HG03039 (cell line): ENCODE data around the gene TUBB1.

Source experiments
- ATAC-seq: cut with Tn5 transposase; IDR thresholded peaks from one replicate; pipeline ENCODE4 v1.9.1; 2021; ENCODE audit warnings: mild to moderate bottlenecking, moderate library complexity; ENCODE audit not compliant: unreplicated experiment

The TUBB1 gene

DNA sequence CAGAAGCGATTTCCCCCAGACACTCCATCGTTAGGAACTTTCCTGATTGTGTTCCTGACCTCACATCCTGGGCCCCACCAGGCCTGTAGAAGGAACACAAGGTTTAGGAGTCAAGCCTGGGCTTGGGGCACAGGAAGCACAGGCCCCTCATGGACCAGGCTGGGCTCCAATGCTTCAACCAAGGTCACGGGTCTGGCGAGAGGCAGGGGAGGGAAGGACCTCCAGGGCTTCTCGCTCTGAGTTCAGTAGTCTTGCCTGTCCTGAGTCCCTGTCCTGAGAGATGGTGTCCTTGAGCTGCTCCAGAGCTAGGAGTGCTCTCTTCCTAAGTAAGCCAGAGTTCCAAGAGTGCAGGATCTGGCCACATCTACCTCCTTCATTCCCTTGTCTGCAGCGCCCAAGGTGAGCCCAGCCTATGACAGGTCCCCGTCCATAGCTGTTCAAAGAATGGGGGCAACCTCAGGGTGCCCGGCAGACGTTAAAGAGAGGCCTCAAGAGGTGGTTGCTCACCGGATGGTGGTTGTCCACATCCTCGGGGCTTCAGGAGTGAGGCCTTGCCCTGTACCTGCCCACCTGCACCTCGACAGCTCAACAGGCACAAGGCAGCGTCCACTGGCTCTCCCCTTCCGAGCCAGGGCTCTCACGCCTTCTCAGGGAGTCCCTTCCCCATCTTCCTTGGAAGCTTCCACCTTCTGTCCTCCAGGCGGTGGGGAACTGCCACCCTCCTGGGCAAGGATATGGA lies 1.6 kb upstream of the TUBB1 start:
- no peak for ATAC-seq

GRCh38 chr20:59018817-59019216 lies 412 bp upstream of the TUBB1 start:
- no peak for ATAC-seq

DNA sequence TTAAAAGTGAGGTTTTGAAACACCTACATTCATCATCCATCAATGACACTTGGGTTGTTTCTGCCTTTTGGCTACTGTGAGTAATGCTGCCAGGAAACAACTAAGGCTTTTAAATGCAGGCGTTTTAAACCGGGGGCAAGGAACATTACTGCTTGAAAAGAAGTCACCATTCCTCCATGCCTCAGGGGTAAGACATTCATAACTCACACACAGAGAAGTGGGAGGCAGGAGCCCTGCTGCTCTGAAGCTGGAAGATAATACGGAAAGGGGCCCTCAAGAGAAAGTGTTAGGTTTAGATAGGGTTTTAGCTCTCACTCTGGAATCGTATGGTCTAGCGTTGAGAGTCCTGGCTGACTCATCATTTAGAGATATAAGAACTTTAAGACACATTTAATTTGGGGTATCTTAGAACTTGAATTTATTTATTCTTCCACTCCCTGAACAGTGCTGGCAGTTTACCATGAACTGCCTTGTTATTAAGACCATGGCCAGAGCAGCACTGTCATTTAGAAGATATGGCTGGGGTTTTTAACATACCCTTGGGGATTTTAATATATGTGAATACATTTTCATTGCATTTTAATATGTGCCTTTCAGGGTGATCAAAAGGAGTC lies 1.8 kb downstream of the TUBB1 start:
- ATAC-seq, result no peak

- no peak for ATAC-seq
Observed at GRCh38 chr20:59022754-59023153, 3.5 kb downstream of the TUBB1 start.

GRCh38 chr20:59023616-59024015 lies 4.4 kb downstream of the TUBB1 start:
- ATAC-seq, result no peak

GRCh38 chr20:59024111-59024530 lies 4.9 kb downstream of the TUBB1 start:
- ATAC-seq, result no peak

- ATAC-seq, result no peak
Observed at GRCh38 chr20:59025086-59025485, 5.9 kb downstream of the TUBB1 start.

GRCh38 chr20:59025511-59025910 lies 6.3 kb downstream of the TUBB1 start:
- ATAC-seq, result no peak

DNA sequence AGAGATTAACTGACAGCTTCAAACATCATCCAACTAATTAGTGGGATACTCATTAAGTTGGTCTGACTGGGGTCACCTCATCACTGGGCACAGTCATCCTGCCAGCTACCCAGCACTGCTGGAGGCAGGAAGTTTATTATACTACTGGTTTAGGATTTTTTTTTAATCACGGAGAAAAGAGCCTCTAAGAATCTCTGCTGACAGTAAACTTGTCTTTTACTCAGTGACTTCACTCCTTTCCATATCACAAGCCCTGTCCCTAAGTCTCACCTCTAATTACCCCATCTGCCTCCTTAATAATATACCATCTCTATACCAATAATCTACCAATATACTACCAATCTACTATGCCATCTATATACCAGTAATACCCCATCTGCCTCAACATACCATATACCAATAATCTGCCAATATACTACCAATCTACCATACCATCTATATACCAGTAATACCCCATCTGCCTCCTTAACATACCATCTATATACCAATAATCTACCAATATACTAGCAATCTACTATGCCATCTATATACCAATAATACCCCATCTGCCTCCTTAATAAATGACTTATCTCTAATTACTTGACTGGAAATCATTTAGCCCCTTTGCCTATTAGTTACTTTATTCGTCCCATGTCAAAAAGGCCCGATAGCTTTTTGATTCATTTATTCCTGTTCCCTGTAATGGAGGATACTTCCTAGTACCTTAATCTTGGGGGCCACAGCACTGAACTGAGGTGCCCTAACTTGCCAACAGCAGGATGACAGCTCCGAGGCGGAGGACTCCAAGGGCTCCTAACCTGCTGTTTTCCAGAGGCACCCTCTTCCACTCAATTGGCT lies 7.9 kb downstream of the TUBB1 start:
- ATAC-seq, result no peak

GRCh38 chr20:59027741-59028320 lies 8.6 kb downstream of the TUBB1 start:
- ATAC-seq, result no peak

DNA sequence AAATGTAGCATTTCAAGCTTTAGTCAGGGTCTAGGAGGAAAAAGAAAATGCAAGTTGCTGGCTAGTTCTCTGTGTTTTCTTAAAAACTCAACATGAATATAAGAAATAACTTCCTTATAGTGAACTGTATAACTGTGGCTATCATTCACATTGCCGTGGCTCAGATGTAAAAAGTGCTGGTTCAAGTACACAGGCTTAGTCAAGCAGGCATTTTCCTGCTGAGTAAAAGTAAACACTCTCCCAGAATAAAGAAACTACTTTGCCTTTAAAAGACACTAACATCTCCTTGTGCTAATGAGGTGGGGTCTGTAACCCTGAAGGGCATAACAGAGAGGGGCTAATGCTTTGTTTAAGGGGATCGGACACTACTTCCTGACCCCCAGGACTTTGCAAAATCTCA lies 9.6 kb downstream of the TUBB1 start:
- ATAC-seq, result no peak

- ATAC-seq, result no peak
Observed at GRCh38 chr20:59030911-59031563, 11.8 kb downstream of the TUBB1 start.

- ATAC-seq, result no peak
Observed at GRCh38 chr20:59031564-59032022, 12.4 kb downstream of the TUBB1 start.

- peak; percentile 95 for ATAC-seq
Observed at GRCh38 chr20:59032023-59032712, 12.9 kb downstream of the TUBB1 start, which contains the start of gene ATP5F1E. Gene ATP5F1E, minus strand, starts transcription at chr20:59032335. Its CDS starts 84 bp downstream, at chr20:59032251.

GRCh38 chr20:59032713-59033059 lies 13.5 kb downstream of the TUBB1 start:
- ATAC-seq, result no peak

DNA sequence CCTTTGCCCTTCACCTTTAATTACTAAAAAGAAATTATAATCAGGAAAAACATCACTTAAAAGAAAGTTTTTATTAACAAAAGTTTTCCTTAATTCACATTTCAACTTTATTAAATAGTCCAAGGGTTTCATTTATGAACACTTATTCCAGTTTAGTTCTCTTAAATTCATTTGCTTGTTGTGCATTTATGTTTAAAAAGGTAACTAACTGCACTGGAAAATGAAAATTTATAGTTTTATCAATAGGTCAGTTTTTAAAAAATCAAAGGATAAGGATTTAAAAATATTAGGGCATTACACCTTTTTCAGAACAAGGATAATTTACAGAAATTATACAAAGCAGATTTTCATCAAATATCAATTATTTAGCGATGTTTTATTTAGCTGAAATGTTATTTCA lies 13.9 kb downstream of the TUBB1 start:
- no peak for ATAC-seq

DNA sequence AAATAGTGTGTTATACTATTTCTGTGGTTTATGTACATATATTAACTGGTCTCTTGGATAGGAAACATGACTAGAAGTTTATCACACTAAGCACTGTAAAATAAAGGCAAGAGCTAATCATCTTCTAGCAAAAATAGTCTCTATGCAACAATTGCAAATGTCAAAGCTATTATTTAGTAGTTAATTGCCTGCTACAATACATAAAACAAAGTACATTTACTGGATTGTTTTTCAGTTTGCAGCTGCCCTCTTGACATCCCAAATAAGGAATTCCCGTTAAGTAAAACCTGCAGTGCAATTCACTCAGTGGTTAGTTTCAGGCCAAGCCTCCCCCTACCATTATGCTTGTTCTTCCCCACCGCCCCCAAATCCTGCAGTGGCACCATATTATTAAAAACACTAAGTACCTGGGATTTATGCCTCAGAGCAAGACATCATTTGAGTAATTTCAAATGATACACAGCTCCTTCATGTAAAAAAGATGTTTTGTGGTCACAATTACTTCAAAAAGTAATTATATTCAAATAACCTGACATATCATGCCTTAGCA lies 14.5 kb downstream of the TUBB1 start:
- ATAC-seq, result no peak

GRCh38 chr20:59035381-59035780 lies 16.2 kb downstream of the TUBB1 start:
- no peak for ATAC-seq

- ATAC-seq, result no peak
Observed at GRCh38 chr20:59037386-59037785, 18.2 kb downstream of the TUBB1 start.

GRCh38 chr20:59039233-59039632 lies 20.0 kb downstream of the TUBB1 start:
- ATAC-seq, result no peak
